ENCODE measurements around the gene RPL11.

DNA sequence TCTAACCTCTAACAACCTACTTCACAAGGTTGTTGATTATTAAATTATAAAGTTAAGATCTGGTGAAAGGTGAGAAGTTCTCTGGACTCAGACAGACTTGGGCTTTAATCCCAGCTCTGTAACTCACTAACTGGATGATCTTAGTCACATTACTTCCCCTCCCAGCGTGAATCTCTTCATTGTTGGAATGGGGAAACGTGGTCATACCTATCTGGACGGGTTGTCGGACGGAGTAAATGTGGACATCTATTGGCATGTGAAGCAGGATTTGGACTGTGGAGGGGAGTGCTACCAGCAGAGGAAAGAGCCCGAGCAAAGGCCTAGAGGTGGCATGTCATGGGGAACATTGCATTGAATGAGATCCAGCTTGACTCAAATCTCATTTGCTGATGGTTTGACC is 45.1 kb upstream of the RPL11 start:
- TF ChIP-seq PHF8 (conservative IDR thresholded peaks at IDR 0.05; ENCODE audit: low read depth, low read length) (no peak), POLR2AphosphoS5 (IDR thresholded peaks at IDR 0.05; ENCODE audit: low read depth, low read length) (no peak), HDAC2 (IDR thresholded peaks at IDR 0.05; ENCODE audit: borderline replicate concordance in 1 of 2, low read depth in 2 of 2, low read length in 2 of 2) (no peak)
- TF ChIP-seq, protein P1, sequence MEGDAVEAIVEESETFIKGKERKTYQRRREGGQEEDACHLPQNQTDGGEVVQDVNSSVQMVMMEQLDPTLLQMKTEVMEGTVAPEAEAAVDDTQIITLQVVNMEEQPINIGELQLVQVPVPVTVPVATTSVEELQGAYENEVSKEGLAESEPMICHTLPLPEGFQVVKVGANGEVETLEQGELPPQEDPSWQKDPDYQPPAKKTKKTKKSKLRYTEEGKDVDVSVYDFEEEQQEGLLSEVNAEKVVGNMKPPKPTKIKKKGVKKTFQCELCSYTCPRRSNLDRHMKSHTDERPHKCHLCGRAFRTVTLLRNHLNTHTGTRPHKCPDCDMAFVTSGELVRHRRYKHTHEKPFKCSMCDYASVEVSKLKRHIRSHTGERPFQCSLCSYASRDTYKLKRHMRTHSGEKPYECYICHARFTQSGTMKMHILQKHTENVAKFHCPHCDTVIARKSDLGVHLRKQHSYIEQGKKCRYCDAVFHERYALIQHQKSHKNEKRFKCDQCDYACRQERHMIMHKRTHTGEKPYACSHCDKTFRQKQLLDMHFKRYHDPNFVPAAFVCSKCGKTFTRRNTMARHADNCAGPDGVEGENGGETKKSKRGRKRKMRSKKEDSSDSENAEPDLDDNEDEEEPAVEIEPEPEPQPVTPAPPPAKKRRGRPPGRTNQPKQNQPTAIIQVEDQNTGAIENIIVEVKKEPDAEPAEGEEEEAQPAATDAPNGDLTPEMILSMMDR (IDR thresholded peaks at IDR 0.05; ENCODE audit: control extremely low read depth in 1 of 3, insufficient read depth in 1 of 3, low read depth in 1 of 3, low read length in 3 of 3) = no peak

Data from H1 (cell line).